ENCODE measurements around the gene TEKT2.
A peak's percentile ranks its signal among the peaks of the same experiment; 100 is the strongest.

TEKT2 gene

GRCh38 chr1:36098650-36099365, 14.9 kb downstream of the TEKT2 start:
- Histone ChIP-seq H3K4me2 (ENCODE audit: low read depth, low read length, poor library complexity, severe bottlenecking) (no peak overlapping the region), H3K9ac (ENCODE audit: low read length) (no peak overlapping the region), H3K9me2 (replicated peaks; ENCODE audit: insufficient read depth, low read length) (no peaks in the 10 kb centered on the region), H2AFZ (ENCODE audit: low read depth, low read length, severe bottlenecking) (no peak overlapping the region), H4K20me1 (ENCODE audit: low read depth, low read length) (no peaks in the 10 kb centered on the region), H3K27ac (ENCODE audit: low read depth, low read length) (no peak overlapping the region), H3F3A (ENCODE audit: insufficient read depth) (no peaks in the 10 kb centered on the region), H3K4me3 (ENCODE audit: insufficient read depth, low read length, poor library complexity, severe bottlenecking) (no peak overlapping the region), H3K9me3 (ENCODE audit: insufficient read depth, low read length) (no peaks in the 10 kb centered on the region), H3K36me3 (ENCODE audit: low read length) (no peaks in the 10 kb centered on the region), H3K27me3 (ENCODE audit: low read length) (no peaks in the 10 kb centered on the region), H3K79me2 (ENCODE audit: insufficient read depth, low read length) (no peaks in the 10 kb centered on the region)
- TF ChIP-seq CTCF (IDR thresholded peaks at IDR 0.05; ENCODE audit: insufficient read depth, low read length, poor library complexity, severe bottlenecking) (no peak), EZH2phosphoT487 (conservative IDR thresholded peaks at IDR 0.05; ENCODE audit: low read length) (no peak)

- no peaks in the 10 kb centered on the region for H3K79me2 ChIP-seq (ENCODE audit: insufficient read depth, low read length)
- no peak overlapping the region for H3K27ac ChIP-seq (ENCODE audit: low read depth, low read length)
- no peaks in the 10 kb centered on the region for H3K9me3 ChIP-seq (ENCODE audit: insufficient read depth, low read length)
- no peak overlapping the region for H3K9ac ChIP-seq (ENCODE audit: low read length)
- no peak overlapping the region for H3K4me2 ChIP-seq (ENCODE audit: low read depth, low read length, poor library complexity, severe bottlenecking)
- H4K20me1 ChIP-seq (ENCODE audit: low read depth, low read length): no peaks in the 10 kb centered on the region
- no peaks in the 10 kb centered on the region for H3K9me2 ChIP-seq (replicated peaks; ENCODE audit: insufficient read depth, low read length)
- no peaks in the 10 kb centered on the region for H3K27me3 ChIP-seq (ENCODE audit: low read length)
- H3K4me3 ChIP-seq (ENCODE audit: insufficient read depth, low read length, poor library complexity, severe bottlenecking): no peak overlapping the region
- no peaks in the 10 kb centered on the region for H3F3A ChIP-seq (ENCODE audit: insufficient read depth)
- H2AFZ ChIP-seq (ENCODE audit: low read depth, low read length, severe bottlenecking): peak overlapping the region; percentile 73
- no peak for TF ChIP-seq EZH2phosphoT487 (conservative IDR thresholded peaks at IDR 0.05; ENCODE audit: low read length)
- TF ChIP-seq CTCF (IDR thresholded peaks at IDR 0.05; ENCODE audit: insufficient read depth, low read length, poor library complexity, severe bottlenecking): peak; percentile 80
- H3K36me3 ChIP-seq (ENCODE audit: low read length): no peaks in the 10 kb centered on the region
These were observed 15.9 kb downstream of the TEKT2 start for GRCh38 chr1:36099681-36100341.

GRCh38 chr1:36100376-36100775, 16.5 kb downstream of the TEKT2 start:
- TF ChIP-seq CTCF (IDR thresholded peaks at IDR 0.05; ENCODE audit: insufficient read depth, low read length, poor library complexity, severe bottlenecking) (no peak), EZH2phosphoT487 (conservative IDR thresholded peaks at IDR 0.05; ENCODE audit: low read length) (no peak)
- Histone ChIP-seq H3K9ac (ENCODE audit: low read length) (no peak overlapping the region), H3K27ac (ENCODE audit: low read depth, low read length) (no peak overlapping the region), H3F3A (ENCODE audit: insufficient read depth) (no peaks in the 10 kb centered on the region), H3K36me3 (ENCODE audit: low read length) (no peaks in the 10 kb centered on the region), H2AFZ (ENCODE audit: low read depth, low read length, severe bottlenecking) (no peak overlapping the region), H3K4me2 (ENCODE audit: low read depth, low read length, poor library complexity, severe bottlenecking) (no peak overlapping the region), H3K27me3 (ENCODE audit: low read length) (no peaks in the 10 kb centered on the region), H3K4me3 (ENCODE audit: insufficient read depth, low read length, poor library complexity, severe bottlenecking) (no peak overlapping the region), H3K9me3 (ENCODE audit: insufficient read depth, low read length) (no peaks in the 10 kb centered on the region), H3K9me2 (replicated peaks; ENCODE audit: insufficient read depth, low read length) (no peaks in the 10 kb centered on the region), H3K79me2 (ENCODE audit: insufficient read depth, low read length) (no peaks in the 10 kb centered on the region), H4K20me1 (ENCODE audit: low read depth, low read length) (no peaks in the 10 kb centered on the region)

Data from SU-DHL-6 (cell line).